ENCODE results near the gene ZAP70. TPM values are rescaled to one million over a fixed set of nuclear protein-coding genes. Genes with fewer than 3 reads are reported as not detected.

ZAP70 gene
- total RNA-seq, 2 experiments from 2014 or later: 40.8 to 57.9 TPM

- CTCF ChIA-PET (ENCODE audit: unreplicated experiment): no interaction called here
- intact Hi-C loops (cut with micrococcal nuclease; ENCODE audit: unreplicated experiment): no loop called here
- H4K20me1 ChIP-seq (ENCODE audit: insufficient read depth, low read length): no peaks in the 10 kb centered on the region
- TF ChIP-seq CTCF (conservative IDR thresholded peaks at IDR 0.05; ENCODE audit: low read length) (no peak), EZH2phosphoT487 (IDR thresholded peaks at IDR 0.05; ENCODE audit: borderline replicate concordance, low read depth, low read length) (no peak)
- POLR2A ChIA-PET: no interaction called here
- BruUV-seq (replicated peaks): no TSS peak
- H3K79me2 ChIP-seq (ENCODE audit: insufficient read depth, low read depth, low read length): no peaks in the 10 kb centered on the region
- peaks cover 29% of the 10 kb centered on the region for H3K36me3 ChIP-seq (ENCODE audit: insufficient read depth, low read length)
- no peak for DNase-seq (ENCODE audit: low spot score)
- no peaks in the 10 kb centered on the region for H3K9me2 ChIP-seq (ENCODE audit: insufficient read depth, low read length)
- H3K4me1 ChIP-seq (ENCODE audit: insufficient read depth, low read length, poor library complexity, severe bottlenecking): no peaks in the 10 kb centered on the region
- no peak overlapping the region for H2AFZ ChIP-seq (ENCODE audit: low read length)
- no peak overlapping the region for H3K27ac ChIP-seq (ENCODE audit: low read depth, low read length, poor library complexity, severe bottlenecking)
- H3K4me3 ChIP-seq (ENCODE audit: low read depth, low read length, poor library complexity, severe bottlenecking): no peak overlapping the region
- H3K9me3 ChIP-seq (ENCODE audit: low read length): 0 out of 2 replicates have a peak, but pooled peaks cover 6% of the 10 kb centered on the region
- no peak overlapping the region for H3K4me2 ChIP-seq (ENCODE audit: low read length)
Observed at GRCh38 chr2:97732436-97733340, 19.3 kb downstream of the ZAP70 start.

- POLR2A ChIA-PET: no interaction called here
- H3K9me2 ChIP-seq (ENCODE audit: insufficient read depth, low read length): no peaks in the 10 kb centered on the region
- no peak overlapping the region for H3K4me2 ChIP-seq (ENCODE audit: low read length)
- no peaks in the 10 kb centered on the region for H4K20me1 ChIP-seq (ENCODE audit: insufficient read depth, low read length)
- intact Hi-C loops (cut with micrococcal nuclease; ENCODE audit: unreplicated experiment): no loop called here
- H3K9me3 ChIP-seq (ENCODE audit: low read length): 0 out of 2 replicates have a peak, but pooled peaks cover 6% of the 10 kb centered on the region
- no peak overlapping the region for H2AFZ ChIP-seq (ENCODE audit: low read length)
- no peaks in the 10 kb centered on the region for H3K79me2 ChIP-seq (ENCODE audit: insufficient read depth, low read depth, low read length)
- no peak overlapping the region for H3K27ac ChIP-seq (ENCODE audit: low read depth, low read length, poor library complexity, severe bottlenecking)
- TF ChIP-seq CTCF (conservative IDR thresholded peaks at IDR 0.05; ENCODE audit: low read length) (no peak), EZH2phosphoT487 (IDR thresholded peaks at IDR 0.05; ENCODE audit: borderline replicate concordance, low read depth, low read length) (no peak)
- CTCF ChIA-PET (ENCODE audit: unreplicated experiment): no interaction called here
- no TSS peak for BruUV-seq (replicated peaks)
- H3K4me1 ChIP-seq (ENCODE audit: insufficient read depth, low read length, poor library complexity, severe bottlenecking): no peaks in the 10 kb centered on the region
- H3K4me3 ChIP-seq (ENCODE audit: low read depth, low read length, poor library complexity, severe bottlenecking): no peak overlapping the region
- no peak for DNase-seq (ENCODE audit: low spot score)
- H3K36me3 ChIP-seq (ENCODE audit: insufficient read depth, low read length): peaks cover 21% of the 10 kb centered on the region
Observed at GRCh38 chr2:97733341-97734035, 20.1 kb downstream of the ZAP70 start.

Data from OCI-LY7 (cell line).